Thyroid gland (tissue), 4 donors: ENCODE measurements around the gene IGSF9B. TPM values are rescaled to one million over a fixed set of nuclear protein-coding genes. Genes with fewer than 3 reads are reported as not detected.

Experiments used
- DNase-seq, 2 donors: peaks; one replicate each; pipeline ENCODE4 v3.0.0-alpha.2; 2019
- H3K27ac ChIP-seq, 3 donors: fragments of 200-600 bp; sonication (generic); 1 replicate in 2 of 3; 2 replicates in 1 of 3; pipeline ENCODE4 v1.5.1; 2016 to 2019; ENCODE audit warnings: mild to moderate bottlenecking in 1 of 3, moderate library complexity in 1 of 3
- H3K27me3 ChIP-seq: fragments of 200-600 bp; sonication (generic); one replicate; pipeline ENCODE4 v1.5.1; 2019
- H3K36me3 ChIP-seq, 2 donors: fragments of 200-600 bp; sonication (generic); one replicate each; pipeline ENCODE4 v1.5.1; 2016 to 2019
- H3K4me1 ChIP-seq, 2 donors: fragments of 200-600 bp; sonication (generic); one replicate each; pipeline ENCODE4 v1.5.1; 2017 to 2019
- H3K4me3 ChIP-seq, 3 donors: fragments of 200-600 bp; sonication (generic); replicated peaks in 1 of 3; 1 replicate in 2 of 3; 2 replicates in 1 of 3; pipeline ENCODE4 v1.5.1; 2016; ENCODE audit warnings: mild to moderate bottlenecking in 1 of 3
- H3K9me3 ChIP-seq: fragments of 200-600 bp; sonication (generic); one replicate; pipeline ENCODE4 v1.5.1; 2017
- POLR2A ChIP-seq, 2 donors: fragments of 450-650 bp; IDR thresholded peaks; one replicate each; pipeline ENCODE4 v1.6.1; 2017; ENCODE audit warnings: antibody characterized with exemption in 2 of 2, mild to moderate bottlenecking in 2 of 2, moderate library complexity in 1 of 2
- WGBS, 2 donors: methylation state at CpG; one replicate each; pipeline ENCODE4 v1.1.5; 2017; 5-methylcytosine and 5-hydroxymethylcytosine counted together
- intact Hi-C: fragments of 100-400 bp; cut with DNase I; formaldehyde crosslinking; loops from one replicate; pipeline ENCODE4 v1.15.1; 2023
- total RNA-seq, 4 donors: library from RNA; depleted of rRNA; stranded (reverse); fragments of >200 nt; gene quantifications; one replicate each; pipeline ENCODE4 v1.2.3, GENCODE V29; 2016
- TF ChIP-seq, protein P1 (sequence below), 6 experiments: fragments of 200-600 bp in 3 of 6; fragments of 450-650 bp in 3 of 6; sonication (generic) in 3 of 6; IDR thresholded peaks; one replicate each; pipeline ENCODE4 v1.5.1; 2016 to 2019; ENCODE audit warnings: antibody characterized with exemption in 6 of 6, mild to moderate bottlenecking in 2 of 6, inconsistent platforms in 1 of 6, moderate library complexity in 1 of 6

IGSF9B gene
- total RNA-seq, 4 donors from 2014 or later: 9.7 to 36.5 (median 13.8) TPM

- WGBS, 2 donors: 84 to 85% methylated on average over 21 to 25 of the region's 28 CpGs
- H3K4me1 ChIP-seq: no peaks in the 10 kb centered on the region
- intact Hi-C loops: no loop called here
- TF ChIP-seq, protein P1, sequence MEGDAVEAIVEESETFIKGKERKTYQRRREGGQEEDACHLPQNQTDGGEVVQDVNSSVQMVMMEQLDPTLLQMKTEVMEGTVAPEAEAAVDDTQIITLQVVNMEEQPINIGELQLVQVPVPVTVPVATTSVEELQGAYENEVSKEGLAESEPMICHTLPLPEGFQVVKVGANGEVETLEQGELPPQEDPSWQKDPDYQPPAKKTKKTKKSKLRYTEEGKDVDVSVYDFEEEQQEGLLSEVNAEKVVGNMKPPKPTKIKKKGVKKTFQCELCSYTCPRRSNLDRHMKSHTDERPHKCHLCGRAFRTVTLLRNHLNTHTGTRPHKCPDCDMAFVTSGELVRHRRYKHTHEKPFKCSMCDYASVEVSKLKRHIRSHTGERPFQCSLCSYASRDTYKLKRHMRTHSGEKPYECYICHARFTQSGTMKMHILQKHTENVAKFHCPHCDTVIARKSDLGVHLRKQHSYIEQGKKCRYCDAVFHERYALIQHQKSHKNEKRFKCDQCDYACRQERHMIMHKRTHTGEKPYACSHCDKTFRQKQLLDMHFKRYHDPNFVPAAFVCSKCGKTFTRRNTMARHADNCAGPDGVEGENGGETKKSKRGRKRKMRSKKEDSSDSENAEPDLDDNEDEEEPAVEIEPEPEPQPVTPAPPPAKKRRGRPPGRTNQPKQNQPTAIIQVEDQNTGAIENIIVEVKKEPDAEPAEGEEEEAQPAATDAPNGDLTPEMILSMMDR (IDR thresholded peaks at IDR 0.05): no peak
- TF ChIP-seq POLR2A (IDR thresholded peaks at IDR 0.05): no peak
- H3K36me3 ChIP-seq: no peaks in the 10 kb centered on the region
- no peak overlapping the region for H3K4me3 ChIP-seq
- H3K9me3 ChIP-seq: no peaks in the 10 kb centered on the region
- H3K27me3 ChIP-seq: no peaks in the 10 kb centered on the region
- H3K27ac ChIP-seq: no peak overlapping the region
- no peak for DNase-seq
Measured at GRCh38 chr11:133983660-133984316, 27.0 kb upstream of the IGSF9B start.

DNA sequence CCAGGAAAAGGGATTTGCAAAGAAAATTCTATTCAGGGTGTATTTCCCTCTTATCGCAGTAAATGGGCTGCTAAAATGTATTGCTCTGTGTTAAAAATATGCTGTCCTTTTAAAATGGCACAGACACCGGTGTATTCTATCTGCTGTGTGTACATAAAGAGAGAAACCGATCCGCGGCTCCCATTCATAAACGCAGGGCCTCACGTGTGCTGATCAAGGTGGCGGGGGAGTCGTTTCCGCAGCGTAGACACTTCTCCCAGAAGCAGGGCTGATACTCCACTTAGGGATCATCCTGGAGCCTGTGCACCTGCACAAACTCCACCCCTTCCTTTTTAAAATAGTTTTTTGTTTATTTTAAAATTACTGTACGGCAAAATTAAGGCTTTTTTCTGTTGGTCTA, 26.1 kb upstream of the IGSF9B start:
- intact Hi-C loops: no loop called here
- Histone ChIP-seq H3K27me3 (no peaks in the 10 kb centered on the region), H3K36me3 (no peaks in the 10 kb centered on the region), H3K9me3 (no peaks in the 10 kb centered on the region), H3K4me1 (no peaks in the 10 kb centered on the region), H3K27ac (no peak overlapping the region), H3K4me3 (no peak overlapping the region)
- WGBS, 2 donors: 77 to 82% methylated on average over 12 of the region's 12 CpGs
- TF ChIP-seq, protein P1 (IDR thresholded peaks at IDR 0.05): no peak
- TF ChIP-seq POLR2A (IDR thresholded peaks at IDR 0.05): no peak
- DNase-seq: no peak

DNA sequence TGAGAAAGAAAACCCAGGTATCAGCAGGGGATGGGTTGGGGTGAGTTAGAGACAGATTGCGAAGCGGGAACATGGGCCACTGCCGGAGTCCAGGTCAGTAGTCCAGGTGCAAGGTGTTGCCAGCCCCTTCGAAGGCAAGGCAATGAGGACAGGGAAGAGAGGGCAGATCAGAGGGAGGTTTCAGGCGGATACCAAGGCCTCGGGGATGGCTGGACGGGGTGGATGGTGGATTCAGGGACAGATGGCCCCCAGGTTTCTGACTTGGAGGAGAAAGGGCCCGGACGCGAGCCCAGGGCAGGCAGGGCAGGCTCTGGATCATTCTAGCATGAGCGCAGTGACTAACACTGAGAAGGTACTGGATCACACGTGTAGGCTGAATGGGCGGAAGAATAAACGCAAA, 25.4 kb upstream of the IGSF9B start:
- 87 to 89% methylated on average over 14 of the region's 14 CpGs for WGBS, 2 donors

DNA sequence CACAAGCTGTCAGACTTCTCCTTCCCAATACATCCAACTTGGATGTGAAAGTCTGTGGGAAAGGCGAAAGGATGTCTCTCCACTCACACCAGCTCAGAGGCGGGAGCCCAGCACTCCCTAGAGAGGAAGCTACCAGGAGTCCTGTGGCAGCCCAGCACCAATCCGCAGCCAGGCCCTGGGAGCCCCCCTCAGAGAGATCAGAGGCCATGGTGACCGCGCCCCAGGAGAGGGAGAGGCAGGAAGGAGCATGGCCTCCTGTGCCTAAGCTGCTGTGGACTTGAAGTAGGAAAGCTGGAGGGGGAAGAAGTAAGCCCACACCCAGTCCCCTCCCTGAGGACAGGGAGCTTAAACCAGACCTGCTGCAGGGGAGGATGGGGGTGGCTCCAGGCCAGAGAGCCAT, 24.4 kb upstream of the IGSF9B start:
- no peak overlapping the region for H3K27ac ChIP-seq
- DNase-seq: no peak
- intact Hi-C loops: no loop called here

More for the DNA sequence above, 25.4 kb upstream of the IGSF9B start:
- Histone ChIP-seq H3K4me3 (no peak overlapping the region), H3K27ac (no peak overlapping the region), H3K9me3 (no peaks in the 10 kb centered on the region), H3K27me3 (no peaks in the 10 kb centered on the region), H3K4me1 (no peaks in the 10 kb centered on the region), H3K36me3 (no peaks in the 10 kb centered on the region)
- no peak for DNase-seq
- intact Hi-C loops: no loop called here
- TF ChIP-seq, protein P1 (IDR thresholded peaks at IDR 0.05): no peak
- no peak for TF ChIP-seq POLR2A (IDR thresholded peaks at IDR 0.05)

GRCh38 chr11:133980665-133981064, 23.9 kb upstream of the IGSF9B start:
- no peak for TF ChIP-seq POLR2A (IDR thresholded peaks at IDR 0.05)
- TF ChIP-seq, protein P1 (IDR thresholded peaks at IDR 0.05): no peak
- DNase-seq: no peak
- H3K27ac ChIP-seq: no peak overlapping the region
- intact Hi-C loops: no loop called here
- no peak overlapping the region for H3K4me3 ChIP-seq
- no peaks in the 10 kb centered on the region for H3K9me3 ChIP-seq
- no peaks in the 10 kb centered on the region for H3K27me3 ChIP-seq
- no peaks in the 10 kb centered on the region for H3K4me1 ChIP-seq
- WGBS, 2 donors: 52 to 54% methylated on average over 8 to 9 of the region's 9 CpGs
- no peaks in the 10 kb centered on the region for H3K36me3 ChIP-seq

More for the DNA sequence above, 24.4 kb upstream of the IGSF9B start:
- no peak overlapping the region for H3K4me3 ChIP-seq
- no peaks in the 10 kb centered on the region for H3K36me3 ChIP-seq
- no peak for TF ChIP-seq POLR2A (IDR thresholded peaks at IDR 0.05)
- TF ChIP-seq, protein P1 (IDR thresholded peaks at IDR 0.05): no peak
- WGBS, 2 donors: 66 to 71% methylated on average over 5 of the region's 5 CpGs
- H3K9me3 ChIP-seq: no peaks in the 10 kb centered on the region
- H3K27me3 ChIP-seq: no peaks in the 10 kb centered on the region
- no peaks in the 10 kb centered on the region for H3K4me1 ChIP-seq
